ENCODE measurements around the gene CTSF. TPM values are rescaled to one million over a fixed set of nuclear protein-coding genes. Genes with fewer than 3 reads are reported as not detected.
"Not testable (repeated sequence)": the region's sequence is repeated elsewhere in the genome, so short reads cannot be mapped to it uniquely, and the experiment has no call there.

Gene CTSF
- total RNA-seq, 1 donor from 2014 or later = not detected

DNA sequence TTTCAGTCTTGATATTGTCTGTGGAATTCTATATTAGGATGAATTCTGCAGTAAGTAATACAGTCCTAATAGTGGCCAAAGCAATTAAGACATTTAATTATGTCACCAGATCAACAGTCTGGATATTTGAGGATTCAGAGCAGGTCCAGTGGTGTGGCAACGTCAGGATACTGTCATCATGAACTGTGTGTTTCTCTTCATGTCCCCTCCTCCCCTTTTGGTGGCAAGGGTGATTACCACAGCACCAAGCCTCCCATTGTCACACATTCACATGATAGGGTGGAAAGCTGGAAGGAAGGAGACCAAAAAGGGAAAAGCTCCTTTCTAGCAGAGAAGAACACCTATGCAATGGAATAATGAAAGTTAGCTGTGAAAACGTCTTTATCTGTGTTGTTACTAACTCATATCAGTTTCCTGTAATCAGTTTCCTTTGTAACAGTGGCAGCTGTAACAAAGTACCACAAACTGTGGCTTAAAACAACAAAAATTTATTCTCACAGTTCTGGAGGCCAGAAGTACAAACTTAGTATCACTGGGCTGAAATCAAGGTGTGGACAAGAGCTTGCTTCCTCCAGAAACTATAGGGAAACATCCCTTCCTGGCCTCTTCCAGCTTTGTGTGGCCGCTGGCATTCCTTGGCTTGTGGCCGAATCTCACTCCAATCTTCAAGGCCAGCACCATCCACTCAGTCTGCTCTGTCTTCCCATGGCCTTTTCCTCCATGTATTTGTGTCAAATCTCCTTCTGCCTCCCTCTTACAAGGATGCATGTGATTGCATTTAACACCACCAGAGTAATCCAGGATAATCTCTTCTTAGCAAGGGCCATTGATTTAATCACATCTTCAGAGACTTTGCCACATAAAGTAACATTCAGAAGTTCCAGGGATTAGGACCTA, 41.6 kb upstream of the CTSF start:
- no peak for TF ChIP-seq CTCF (IDR thresholded peaks at IDR 0.05; ENCODE audit: unreplicated experiment)
- Mint-ChIP-seq H3K9me3 (no peaks in the 10 kb centered on the region), H3K4me1 (no peaks in the 10 kb centered on the region), H3K27me3 (ENCODE audit: low read depth) (no peaks in the 10 kb centered on the region), H3K4me3 (no peak overlapping the region), H3K36me3 (peaks cover 7% of the 10 kb centered on the region), H3K27ac (no peak overlapping the region)
- DNase-seq (ENCODE audit: low spot score in 2 of 2, unreplicated experiment in 2 of 2) = no peak

- Mint-ChIP-seq H3K36me3 (peaks cover 13% of the 10 kb centered on the region), H3K4me1 (no peaks in the 10 kb centered on the region), H3K27me3 (ENCODE audit: low read depth) (no peaks in the 10 kb centered on the region), H3K4me3 (no peak overlapping the region), H3K9me3 (no peaks in the 10 kb centered on the region), H3K27ac (no peak overlapping the region)
- no peak for TF ChIP-seq CTCF (IDR thresholded peaks at IDR 0.05; ENCODE audit: unreplicated experiment)
- DNase-seq (ENCODE audit: low spot score in 2 of 2, unreplicated experiment in 2 of 2) = no peak
Measured at GRCh38 chr11:66607126-66607834, 38.9 kb upstream of the CTSF start.

DNA sequence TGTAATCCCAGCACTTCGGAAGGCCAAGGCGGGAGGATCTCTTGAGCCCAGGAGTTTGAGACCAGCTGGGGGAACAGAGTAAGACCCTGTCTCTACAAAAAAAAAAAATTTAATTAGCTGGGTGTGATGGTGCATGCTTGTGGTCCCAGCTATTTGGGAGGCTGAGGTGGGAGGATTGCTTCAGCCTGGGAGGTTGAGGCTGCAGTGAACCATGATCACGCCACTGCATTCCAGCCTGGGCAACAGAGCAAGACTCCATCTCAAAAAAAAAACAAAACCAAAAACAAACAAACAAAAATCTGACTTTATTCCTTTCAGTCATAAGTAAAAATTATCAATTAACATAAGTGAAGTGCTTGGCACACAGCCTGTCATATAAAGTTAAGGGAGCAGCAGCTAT, 38.2 kb upstream of the CTSF start:
- not testable (repeated sequence) for DNase-seq (ENCODE audit: low spot score in 2 of 2, unreplicated experiment in 2 of 2); H3K4me1 Mint-ChIP-seq; H3K4me3 Mint-ChIP-seq; H3K9me3 Mint-ChIP-seq; H3K27me3 Mint-ChIP-seq (ENCODE audit: low read depth); H3K27ac Mint-ChIP-seq
- H3K36me3 Mint-ChIP-seq = peaks cover 13% of the 10 kb centered on the region

DNA sequence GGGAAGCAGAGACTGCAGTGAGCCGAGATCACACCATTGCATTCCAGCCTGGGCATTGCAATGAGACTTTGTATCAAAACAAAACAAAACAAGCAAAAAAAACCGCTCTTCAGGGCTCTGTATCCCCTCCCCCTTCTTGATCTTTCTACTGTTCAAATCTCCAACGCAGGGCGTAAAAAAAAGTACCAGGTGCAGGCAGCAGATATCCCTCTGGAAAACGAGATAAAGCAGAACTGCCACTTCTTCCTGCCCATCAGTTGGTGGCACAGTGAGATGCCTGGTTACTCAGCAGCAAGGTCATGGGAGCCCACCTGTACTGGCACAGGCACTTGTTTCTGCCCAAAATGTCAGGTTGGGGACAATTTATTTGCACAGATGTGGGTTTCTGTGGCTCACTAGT, 35.7 kb upstream of the CTSF start:
- Mint-ChIP-seq H3K4me1 (peaks cover 4% of the 10 kb centered on the region), H3K27me3 (ENCODE audit: low read depth) (no peaks in the 10 kb centered on the region), H3K4me3 (no peak overlapping the region), H3K9me3 (no peaks in the 10 kb centered on the region), H3K27ac (no peak overlapping the region), H3K36me3 (peaks cover 18% of the 10 kb centered on the region)
- no peak for DNase-seq (ENCODE audit: low spot score in 2 of 2, unreplicated experiment in 2 of 2)
- TF ChIP-seq CTCF (IDR thresholded peaks at IDR 0.05; ENCODE audit: unreplicated experiment) = no peak

DNA sequence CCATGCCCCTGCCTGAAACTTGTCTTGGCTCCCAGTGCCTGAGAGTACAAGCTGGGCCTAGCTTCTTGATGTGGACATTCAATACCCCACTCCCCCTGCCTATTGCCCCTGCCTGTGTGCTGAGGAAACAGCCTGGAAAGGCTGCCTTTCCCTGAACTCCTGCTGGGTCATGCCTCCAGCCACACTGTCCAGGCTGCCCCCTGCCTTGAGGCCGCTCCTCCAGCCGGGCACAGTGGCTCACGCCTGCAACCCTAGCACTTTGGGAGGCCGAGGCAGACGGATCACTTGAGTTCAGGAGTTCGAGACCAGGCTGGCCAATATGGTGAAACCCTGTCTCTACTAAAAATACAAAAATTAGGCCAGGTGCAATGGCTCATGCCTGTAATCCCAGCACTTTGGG, 34.7 kb upstream of the CTSF start:
- peaks cover 18% of the 10 kb centered on the region for H3K36me3 Mint-ChIP-seq
- H3K4me3 Mint-ChIP-seq = no peak overlapping the region
- H3K4me1 Mint-ChIP-seq = peaks cover 4% of the 10 kb centered on the region
- no peak for TF ChIP-seq CTCF (IDR thresholded peaks at IDR 0.05; ENCODE audit: unreplicated experiment)
- H3K27ac Mint-ChIP-seq = no peak overlapping the region
- no peak for DNase-seq (ENCODE audit: low spot score in 2 of 2, unreplicated experiment in 2 of 2)
- H3K9me3 Mint-ChIP-seq = no peaks in the 10 kb centered on the region
- no peaks in the 10 kb centered on the region for H3K27me3 Mint-ChIP-seq (ENCODE audit: low read depth)

- peaks cover 5% of the 10 kb centered on the region for H3K4me1 Mint-ChIP-seq
- no peaks in the 10 kb centered on the region for H3K27me3 Mint-ChIP-seq (ENCODE audit: low read depth)
- no peaks in the 10 kb centered on the region for H3K9me3 Mint-ChIP-seq
- no peak for DNase-seq (ENCODE audit: low spot score in 2 of 2, unreplicated experiment in 2 of 2)
- peaks cover 18% of the 10 kb centered on the region for H3K36me3 Mint-ChIP-seq
- no peak overlapping the region for H3K27ac Mint-ChIP-seq
- no peak overlapping the region for H3K4me3 Mint-ChIP-seq
- no peak for TF ChIP-seq CTCF (IDR thresholded peaks at IDR 0.05; ENCODE audit: unreplicated experiment)
Measured at GRCh38 chr11:66600631-66601233, 32.3 kb upstream of the CTSF start.
